Measurements from ENCODE around the gene PACS2.

The PACS2 gene

GRCh38 chr14:105385322-105385637, 70.7 kb downstream of the PACS2 start:
- no peak overlapping the region for H3K4me3 ChIP-seq (replicated peaks; ENCODE audit: low read depth, low read length)
- no peak for DNase-seq (ENCODE audit: extremely low read depth, low read depth)
- no peak for TF ChIP-seq CTCF (IDR thresholded peaks at IDR 0.05; ENCODE audit: low read depth, low read length, missing control alignments)

GRCh38 chr14:105385698-105386365, 71.3 kb downstream of the PACS2 start:
- no peak for TF ChIP-seq CTCF (IDR thresholded peaks at IDR 0.05; ENCODE audit: low read depth, low read length, missing control alignments)
- no peak for DNase-seq (ENCODE audit: extremely low read depth, low read depth)
- H3K4me3 ChIP-seq (replicated peaks; ENCODE audit: low read depth, low read length), result no peak overlapping the region

- TF ChIP-seq CTCF (IDR thresholded peaks at IDR 0.05; ENCODE audit: low read depth, low read length, missing control alignments), result no peak
- H3K4me3 ChIP-seq (replicated peaks; ENCODE audit: low read depth, low read length), result no peak overlapping the region
- DNase-seq (ENCODE audit: extremely low read depth, low read depth), result no peak
Observed at GRCh38 chr14:105386581-105387529, 72.3 kb downstream of the PACS2 start.

DNA sequence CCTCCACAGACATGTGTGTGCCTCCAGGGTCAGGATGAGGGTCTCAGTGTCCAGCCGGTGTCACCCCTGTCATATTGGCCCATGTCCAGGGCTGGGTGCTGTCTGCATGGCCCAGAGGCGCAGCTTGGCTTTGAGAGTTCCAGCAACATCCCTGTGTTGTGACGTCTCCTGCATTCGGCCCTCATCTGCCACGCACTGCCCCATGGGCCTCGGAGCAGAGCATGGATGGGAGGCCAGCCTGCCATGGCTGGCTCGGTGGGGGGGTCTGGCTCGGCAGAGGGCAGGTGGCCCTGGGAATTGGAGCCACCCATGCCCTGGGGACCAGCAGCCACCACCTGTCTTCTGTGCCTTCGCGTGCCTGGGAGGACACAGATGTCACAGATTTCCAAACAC, 73.0 kb downstream of the PACS2 start:
- TF ChIP-seq CTCF (IDR thresholded peaks at IDR 0.05; ENCODE audit: low read depth, low read length, missing control alignments), result no peak
- DNase-seq (ENCODE audit: extremely low read depth, low read depth), result no peak
- no peak overlapping the region for H3K4me3 ChIP-seq (replicated peaks; ENCODE audit: low read depth, low read length)

DNA sequence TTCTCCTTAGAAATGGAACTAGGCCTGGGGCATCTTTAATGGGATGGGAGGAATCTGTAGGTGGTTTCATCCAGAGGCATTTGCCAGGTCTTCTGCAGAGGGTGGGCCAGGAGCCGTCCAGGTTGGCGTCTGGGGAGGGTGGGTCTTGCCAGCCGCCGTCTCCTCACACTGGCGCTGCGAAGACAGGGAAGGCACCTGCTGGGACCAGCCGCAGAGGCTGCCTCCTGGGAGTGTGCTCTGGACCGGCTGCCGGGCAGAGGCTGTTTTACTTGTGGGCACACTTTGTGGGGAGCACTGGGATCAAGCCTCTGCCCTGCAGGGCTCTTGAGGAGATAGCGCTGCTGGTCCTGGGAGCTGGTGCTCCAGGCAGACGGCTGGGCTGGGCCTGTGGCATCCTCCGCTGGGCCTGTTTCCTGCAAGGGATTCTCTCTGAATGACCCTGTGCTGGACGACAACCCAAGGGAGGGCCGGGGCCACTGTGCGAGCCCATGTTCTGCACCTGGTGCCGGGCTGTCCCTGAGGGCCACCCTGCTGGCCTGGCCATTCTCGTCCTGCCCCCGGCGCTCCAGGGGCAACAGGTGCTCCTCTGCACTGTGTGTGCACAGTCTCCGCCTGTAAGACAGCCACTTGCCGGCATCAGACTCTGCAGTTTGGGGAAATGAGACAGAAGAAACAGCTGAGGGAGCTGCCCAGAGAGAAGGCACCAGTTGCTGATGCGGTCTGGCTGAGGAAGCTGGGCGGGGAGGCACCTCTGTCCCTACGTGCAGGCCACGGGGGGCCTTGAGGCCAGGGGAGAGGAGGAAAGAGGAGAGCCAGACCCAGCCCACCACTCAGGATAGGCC, 73.8 kb downstream of the PACS2 start:
- TF ChIP-seq CTCF (IDR thresholded peaks at IDR 0.05; ENCODE audit: low read depth, low read length, missing control alignments), result no peak
- no peak for DNase-seq (ENCODE audit: extremely low read depth, low read depth)
- no peak overlapping the region for H3K4me3 ChIP-seq (replicated peaks; ENCODE audit: low read depth, low read length)

GRCh38 chr14:105388976-105389375, 74.4 kb downstream of the PACS2 start:
- TF ChIP-seq CTCF (IDR thresholded peaks at IDR 0.05; ENCODE audit: low read depth, low read length, missing control alignments), result no peak
- no peak overlapping the region for H3K4me3 ChIP-seq (replicated peaks; ENCODE audit: low read depth, low read length)
- DNase-seq (ENCODE audit: extremely low read depth, low read depth), result no peak
